NCI-H345 treated with DMSO at 0.1 percent for 48 hours (cell line): ENCODE measurements around the gene LHFPL6.

Experiments
- DNase-seq: peaks from one replicate; lab custom pipeline; 2025; ENCODE audit not compliant: unreplicated experiment; lab: John Stamatoyannopoulos, UW

LHFPL6 gene

DNA sequence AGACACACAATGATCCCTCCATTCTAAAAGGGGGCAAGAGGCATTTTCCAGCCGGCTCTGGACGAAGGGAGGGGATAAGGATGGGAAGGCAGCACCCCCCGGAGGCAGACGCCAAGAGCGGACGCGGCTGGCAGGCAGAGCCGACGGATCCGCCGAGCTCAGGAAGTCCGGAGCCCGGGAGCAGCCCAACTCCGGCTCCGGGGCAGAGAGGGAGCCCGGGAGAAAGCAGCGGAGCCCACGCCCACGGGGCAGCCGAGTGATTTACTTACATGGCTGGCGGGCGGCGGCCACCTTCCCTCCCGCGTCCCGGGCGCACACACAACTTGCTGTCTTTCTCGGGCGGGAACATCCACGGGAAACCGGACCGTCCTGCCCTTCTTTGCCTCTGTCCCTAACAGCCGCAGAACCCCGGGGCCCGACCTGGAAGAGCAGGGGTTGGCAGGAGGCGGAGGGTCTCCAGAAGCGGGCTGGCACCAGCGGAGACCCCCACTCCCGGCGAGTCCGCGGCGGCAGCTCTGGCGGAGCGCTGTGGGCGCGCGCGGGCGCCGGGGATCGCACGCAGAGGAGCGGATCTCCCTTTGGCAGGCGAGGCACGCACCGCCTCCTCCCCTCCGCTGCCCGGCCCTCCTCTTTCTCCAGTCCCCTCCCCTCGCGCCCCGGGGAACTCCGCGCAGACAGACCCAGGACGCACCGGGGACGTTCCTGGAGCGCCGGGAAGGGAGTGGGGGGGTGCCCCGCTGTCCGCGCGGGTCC is at the start of gene LHFPL6:
Gene LHFPL6, minus strand, starts transcription at position 580 of the 753 bp plus-strand sequence.
- peak; percentile 31 for DNase-seq

DNA sequence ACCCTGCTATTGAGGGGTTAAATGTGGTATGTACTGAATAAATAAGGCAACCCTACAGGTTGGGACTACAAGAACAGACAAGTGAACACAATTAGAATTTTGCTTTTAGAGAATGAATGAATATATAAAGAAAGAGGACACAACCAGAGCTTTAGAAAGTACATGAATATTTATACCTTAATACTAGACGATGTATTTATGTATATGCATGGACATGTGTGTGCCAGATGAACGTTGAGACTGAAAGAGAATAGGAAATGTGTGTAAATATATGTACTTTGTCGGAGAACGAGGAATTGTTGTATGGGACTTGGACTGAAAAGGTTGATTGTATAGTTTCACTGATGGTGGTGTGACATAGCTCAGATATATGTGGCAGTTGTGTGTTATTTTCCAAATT is 43.1 kb upstream of the LHFPL6 start:
- no peak for DNase-seq

DNA sequence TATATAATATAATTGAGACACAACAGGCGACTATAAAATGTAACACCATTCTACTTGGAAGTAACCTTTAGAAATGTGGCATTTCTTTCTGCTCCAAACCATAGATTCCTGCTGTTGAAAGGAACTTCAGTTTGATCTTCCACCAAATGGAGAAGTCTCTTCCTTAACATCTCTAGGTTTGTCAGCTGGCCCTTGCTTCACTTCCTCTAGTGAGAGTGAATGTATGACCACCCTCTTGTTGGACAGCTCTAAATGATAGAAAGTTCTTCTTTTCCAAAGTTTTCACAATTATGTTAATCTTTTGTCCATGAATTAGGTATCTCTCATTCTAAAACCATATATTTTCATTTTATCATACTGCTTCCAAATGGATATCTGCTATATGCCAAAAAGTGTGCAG is 38.7 kb upstream of the LHFPL6 start:
- DNase-seq = no peak

DNA sequence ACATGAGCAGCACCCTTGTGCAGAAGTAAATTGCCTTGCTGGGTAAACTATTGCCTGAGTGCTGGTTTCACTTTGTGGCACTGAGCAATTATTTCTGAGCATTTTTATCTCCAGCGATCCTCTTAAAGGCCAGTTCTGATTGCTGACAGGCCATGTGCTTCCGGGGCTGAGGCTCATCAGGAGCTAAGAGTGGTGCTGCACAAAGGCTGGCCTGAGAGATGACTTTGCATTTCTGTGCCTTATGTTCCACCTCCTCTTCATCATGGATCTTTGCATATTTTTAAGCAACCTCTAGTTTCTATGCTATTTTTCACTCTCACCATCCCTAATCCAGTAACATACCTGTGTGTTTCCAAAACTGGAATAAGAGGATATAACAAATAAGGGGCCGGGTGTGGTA is 34.9 kb upstream of the LHFPL6 start:
- DNase-seq = no peak

DNA sequence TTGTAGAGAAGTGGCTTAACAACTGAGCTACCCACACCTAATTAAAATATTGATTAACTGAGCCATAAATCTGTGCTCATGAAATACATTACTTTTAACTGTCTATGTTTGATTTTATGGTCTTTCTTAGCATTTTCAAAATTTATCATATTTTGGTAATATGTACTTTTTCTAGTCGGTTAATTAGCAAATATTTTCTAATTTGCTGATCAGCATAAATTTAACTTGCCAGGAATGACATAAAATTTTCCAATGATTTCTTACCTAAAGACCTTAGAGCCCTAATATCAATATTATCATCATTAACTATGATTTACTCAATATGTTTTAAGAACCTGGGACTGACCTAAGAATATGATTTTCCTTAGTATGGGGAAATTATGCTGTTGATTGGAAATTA is 32.6 kb upstream of the LHFPL6 start:
- no peak for DNase-seq

DNA sequence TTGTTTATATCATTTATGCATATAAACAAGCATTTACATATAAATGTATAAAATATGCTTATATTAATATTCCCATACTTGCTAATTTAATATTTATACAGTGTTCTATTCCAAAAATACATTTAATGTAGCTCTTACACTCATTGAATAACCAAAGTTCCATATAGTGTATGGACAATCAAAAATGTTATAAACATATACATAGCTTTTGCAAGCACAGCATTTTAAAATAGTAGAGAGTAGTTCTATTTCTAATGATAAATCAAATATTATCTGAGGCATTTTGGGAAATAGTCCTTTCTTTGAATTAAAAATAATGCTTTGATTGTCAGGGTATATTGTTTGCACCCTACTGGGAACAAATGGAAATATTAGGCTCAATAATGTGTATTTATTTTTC is 30.0 kb upstream of the LHFPL6 start:
- no peak for DNase-seq

DNA sequence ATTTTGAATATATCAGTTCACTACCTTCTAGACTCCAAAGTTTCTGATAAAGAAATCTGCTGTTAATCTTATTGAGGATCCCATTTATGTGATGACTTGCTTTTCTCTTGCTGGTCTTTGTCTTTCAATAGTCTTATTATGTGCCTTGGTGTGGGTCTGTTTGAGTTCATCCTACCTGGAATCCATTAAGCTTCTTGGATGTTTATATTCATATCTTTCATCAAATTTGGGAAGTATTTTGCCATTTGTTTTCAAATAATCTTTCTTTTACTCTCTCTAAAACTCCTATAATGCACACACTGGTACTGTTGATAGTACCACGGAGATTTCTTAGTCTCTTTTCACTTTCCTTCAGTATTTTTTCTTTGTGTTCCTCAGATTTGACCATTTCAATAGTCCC is 28.3 kb upstream of the LHFPL6 start:
- no peak for DNase-seq

DNA sequence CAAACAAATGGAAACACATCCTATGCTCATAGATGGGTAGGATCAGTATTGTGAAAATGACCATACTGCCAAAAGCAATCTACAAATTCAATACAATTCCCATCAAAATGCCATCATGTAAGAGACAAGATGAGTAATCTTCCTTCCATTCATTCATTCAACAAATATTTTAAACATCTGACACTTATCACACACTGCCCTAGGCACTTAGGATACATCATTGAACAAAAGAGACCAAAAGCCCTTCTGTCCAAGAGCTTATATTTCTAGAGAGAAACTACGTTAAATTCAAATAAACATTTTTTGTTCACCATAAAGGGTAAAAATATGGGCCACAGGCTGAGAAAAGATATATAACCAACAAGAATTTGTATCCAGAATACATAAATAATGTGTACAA is 20.5 kb upstream of the LHFPL6 start:
- no peak for DNase-seq

DNA sequence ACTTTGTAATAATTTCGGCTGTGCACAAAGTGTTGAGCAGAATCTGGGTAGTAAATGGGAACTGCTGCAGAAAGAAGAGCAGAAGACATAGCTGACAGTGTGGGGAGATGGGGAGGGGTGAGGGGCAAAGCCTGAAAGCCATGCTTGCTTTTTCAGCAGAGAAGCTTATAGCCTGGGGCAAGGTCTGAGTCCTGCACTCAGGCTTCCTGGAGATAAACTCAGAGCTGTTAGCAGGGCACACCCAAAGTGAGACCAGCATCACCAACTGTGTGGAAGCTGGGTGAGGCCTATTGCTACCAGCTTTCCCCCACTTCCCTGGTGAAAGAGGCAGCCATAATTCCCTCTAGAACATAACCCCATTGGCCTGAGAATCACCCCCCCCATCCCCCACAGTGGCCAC is 15.6 kb upstream of the LHFPL6 start:
- DNase-seq = no peak

DNA sequence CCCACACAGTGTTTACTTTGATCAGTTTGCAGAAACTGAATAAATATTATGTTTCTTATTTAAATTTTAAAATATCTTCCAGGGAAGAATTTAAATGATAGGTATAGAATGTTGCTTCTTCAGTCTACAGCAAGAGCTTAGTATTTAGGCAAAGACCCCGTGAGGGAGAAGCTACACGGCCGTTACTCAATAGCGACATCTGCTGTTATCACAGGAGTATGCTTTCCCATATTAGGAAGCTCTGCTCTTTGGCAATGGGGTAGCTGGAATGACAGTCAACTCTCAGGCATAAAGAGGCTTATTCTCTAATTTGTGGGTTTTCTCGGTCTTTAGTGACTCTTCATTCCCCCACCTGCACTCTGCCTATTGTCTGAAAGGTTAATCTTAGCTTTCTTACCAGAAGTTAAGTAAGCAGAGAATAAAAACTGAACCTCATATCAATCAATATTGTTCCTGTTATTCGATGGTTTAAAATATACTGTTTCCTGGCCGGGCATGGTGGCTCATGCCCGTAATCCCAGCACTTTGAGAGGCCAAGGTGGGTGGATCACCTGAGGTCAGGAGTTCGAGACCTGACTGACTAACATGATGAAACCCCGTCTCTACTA is 13.2 kb upstream of the LHFPL6 start:
- peak; percentile 49 for DNase-seq

DNA sequence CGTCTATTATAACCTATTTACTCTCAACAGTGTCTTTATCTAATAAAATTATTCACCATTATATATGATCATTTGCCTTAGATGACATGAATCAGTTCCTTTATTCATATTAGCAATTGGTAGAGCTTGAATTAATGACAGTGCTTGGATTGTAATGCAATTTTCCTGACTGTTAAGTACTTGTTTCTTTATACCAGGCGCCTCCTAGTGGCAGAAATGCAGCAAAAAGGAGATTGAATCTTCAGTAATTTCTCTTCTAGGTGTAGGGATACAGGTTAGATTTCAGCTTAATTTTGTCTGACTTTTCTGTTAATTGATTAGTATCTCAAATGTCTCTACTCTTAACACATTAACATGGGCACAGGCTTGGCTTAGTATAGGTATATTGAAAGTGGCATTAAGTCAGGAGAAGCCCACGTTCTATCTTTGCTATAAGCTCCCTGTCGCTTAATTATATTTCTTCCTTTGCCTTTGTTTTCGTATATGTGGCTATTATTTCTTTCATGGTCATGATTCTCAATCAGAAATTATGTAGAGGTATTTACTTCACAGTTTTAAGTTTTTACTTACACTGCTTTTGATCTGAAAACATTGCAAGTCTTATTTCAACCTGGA is 9.1 kb upstream of the LHFPL6 start:
- DNase-seq = peak; percentile 39

DNA sequence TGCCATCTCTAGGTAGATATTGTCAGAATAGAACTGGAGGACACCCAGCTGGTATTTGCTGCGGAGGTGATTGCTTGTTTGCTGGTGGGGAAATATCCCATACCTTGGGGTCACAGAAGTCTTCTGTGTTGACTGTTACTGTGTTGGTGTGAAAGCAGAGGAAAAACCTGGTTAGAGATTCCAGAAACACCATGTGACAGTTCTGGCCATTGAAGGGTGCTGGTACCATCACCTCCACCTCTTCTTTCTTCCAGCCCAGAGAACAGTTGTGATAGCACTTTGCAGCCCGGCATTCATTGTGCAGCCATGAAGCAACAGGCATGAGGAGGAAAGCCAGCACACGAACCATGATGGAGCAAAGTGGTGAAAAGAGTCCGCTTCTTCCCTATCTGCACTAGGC is 4.9 kb upstream of the LHFPL6 start:
- no peak for DNase-seq

DNA sequence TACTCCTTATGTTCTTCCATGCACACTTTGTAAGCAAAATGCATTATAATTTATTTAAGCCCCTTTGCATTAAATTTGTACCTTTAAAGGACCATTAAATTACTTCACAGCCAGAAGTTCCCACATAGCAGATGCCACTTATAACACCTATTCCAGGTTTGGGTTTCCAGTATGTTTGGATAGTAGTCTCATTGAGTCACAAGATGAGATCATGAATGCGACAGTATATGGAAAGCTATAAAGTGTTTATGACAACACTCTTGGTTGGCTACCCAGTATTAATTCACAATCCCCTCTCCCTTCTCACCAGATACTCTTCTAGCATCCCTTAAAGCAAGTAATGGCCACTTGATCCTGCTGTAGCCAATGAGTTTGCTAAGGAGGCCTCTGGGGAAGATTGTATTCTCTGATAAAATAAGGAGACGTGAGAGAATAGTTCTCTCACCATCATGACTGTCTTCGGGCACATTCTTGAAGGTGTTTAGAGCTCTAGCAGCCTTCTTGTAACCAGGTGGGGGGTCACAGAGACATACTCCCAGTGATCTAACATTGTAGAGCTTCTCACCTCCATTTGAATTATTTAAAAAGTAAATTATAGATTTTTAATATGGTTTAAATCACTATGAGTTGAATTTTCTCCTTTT is 2.8 kb upstream of the LHFPL6 start:
- no peak for DNase-seq

DNA sequence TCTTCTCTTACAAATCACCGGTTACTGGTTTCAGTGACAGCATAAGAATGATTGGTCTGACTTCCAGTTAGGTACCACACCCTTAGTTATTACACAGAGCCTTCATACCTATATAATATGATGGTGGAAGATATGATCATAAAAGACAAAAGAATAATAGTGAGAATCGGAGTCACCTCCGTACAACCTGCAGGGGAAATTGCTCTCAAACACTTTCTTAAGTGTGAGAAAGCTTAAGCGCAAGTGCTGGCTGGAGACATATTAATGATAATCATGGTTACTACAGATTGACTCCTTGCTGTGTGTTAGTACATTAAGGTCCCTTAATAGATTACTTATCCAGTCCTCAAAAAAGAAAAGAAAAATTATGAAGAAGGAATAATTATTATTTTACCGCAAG is 1.8 kb upstream of the LHFPL6 start:
- no peak for DNase-seq

DNA sequence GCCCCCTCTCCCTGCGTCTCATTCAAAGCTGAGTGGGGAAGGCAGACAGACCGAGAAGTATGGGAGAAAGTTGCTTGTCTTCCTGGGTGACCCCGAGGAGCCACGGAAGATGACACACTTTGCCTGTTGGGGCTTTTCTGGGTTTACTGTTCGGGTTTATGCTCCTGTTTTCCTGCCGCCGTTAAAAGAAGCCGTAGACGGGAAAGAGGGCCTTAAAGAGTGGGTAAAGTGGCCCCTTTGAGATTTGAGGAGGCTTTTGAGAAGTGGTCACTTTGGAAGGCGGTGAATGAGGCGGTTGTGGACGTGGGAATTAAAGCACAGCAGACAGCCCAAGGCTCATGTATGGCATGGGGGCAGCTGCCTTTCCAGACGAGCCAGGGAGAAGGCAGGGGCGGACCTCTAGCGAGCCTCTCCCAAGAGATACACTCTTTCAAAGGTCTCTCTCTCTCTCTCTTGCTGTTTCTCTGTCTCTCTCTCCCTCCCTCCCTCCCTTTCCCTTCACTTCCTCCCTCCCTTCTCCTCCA is 493 bp upstream of the LHFPL6 start:
- peak; percentile 3 for DNase-seq

DNA sequence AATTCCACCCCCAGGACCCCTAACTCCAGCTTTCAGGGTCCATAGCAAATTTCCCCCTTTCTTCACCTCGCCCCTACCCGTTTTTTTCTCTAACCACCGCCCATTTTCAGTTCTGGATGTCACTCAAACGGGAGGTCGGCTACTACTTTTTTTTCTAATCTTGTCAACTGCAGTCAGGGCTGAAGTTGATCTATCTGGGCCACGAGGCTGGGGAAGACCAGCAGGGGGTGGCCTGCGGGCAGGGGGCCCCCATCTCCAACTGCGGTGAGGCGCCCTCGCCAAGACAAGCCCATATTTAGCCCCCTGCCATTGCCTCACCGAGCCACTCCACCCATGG is 748 bp downstream of the LHFPL6 start:
- no peak for DNase-seq

DNA sequence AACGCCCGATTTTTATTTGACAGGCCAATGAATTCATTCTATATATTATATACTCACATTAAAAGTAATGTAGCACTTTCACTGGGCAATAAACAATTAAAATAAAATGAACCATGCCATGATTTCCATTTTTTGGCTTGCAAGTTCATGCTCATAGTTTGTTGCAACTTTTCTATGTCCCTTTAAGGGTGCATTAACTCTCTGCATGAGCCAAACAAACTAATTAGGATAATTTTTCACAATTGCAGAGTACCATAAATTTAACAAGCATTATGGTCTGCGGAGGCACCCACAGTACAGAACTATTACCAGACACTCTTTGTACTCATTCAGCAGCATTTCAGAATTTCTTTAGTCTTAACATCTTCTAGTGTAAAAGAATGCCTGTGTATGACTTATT is 1.4 kb downstream of the LHFPL6 start:
- no peak for DNase-seq

DNA sequence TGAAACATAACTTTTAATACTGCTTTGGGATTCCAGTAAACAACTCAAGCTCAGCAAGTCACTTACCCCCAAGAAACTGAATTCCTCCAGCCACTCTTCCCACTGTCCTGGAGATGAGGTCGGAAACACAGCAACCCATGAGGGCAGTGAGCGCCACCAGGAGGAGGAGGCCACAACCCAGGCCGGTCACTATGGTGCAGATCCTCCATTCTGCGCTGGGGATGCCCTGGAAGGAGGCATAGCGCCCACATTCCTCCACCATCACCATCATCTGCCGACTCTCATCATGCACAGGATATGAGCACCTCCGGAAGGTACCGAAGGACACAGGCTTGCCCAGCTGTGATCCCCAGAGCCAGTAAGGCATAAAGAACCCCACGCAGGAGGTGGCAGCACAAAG is 2.2 kb downstream of the LHFPL6 start:
- no peak for DNase-seq

DNA sequence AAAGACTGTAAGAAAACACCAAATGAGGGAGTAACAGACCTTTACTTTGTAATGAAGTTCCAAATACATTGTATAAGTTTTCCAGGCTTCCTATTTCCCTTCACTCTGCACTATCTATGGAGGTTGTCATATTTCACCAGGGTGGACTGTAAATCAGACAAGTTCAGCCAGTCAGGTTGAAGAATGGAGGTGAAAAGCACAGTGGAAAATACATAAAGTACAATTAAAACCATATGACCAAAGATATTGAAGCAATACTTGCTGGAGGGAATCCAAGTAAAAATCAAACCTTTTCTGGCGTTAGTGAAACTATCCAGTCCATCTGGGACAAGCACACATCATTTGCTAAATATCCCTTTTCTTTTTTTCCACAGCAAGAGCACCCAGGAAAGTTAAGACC is 3.2 kb downstream of the LHFPL6 start:
- DNase-seq = no peak

DNA sequence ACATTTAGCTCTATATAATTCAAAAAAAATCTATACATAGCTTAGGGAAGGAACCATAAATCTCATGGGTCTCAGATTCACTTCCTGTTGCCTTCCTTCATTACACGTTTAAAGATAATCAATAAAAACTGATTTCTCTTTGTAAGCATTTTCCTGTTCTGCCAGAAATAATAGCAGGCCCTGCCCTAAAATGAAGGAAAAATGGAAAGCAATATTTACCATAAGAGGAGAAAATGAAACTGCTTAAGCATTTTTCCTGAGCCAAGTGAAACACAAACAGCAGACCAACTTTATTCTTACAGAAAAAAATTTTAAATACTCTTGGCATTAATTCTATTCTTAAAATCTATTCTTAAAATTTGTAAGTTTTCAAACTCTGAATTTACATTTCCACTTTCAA is 4.0 kb downstream of the LHFPL6 start:
- no peak for DNase-seq

DNA sequence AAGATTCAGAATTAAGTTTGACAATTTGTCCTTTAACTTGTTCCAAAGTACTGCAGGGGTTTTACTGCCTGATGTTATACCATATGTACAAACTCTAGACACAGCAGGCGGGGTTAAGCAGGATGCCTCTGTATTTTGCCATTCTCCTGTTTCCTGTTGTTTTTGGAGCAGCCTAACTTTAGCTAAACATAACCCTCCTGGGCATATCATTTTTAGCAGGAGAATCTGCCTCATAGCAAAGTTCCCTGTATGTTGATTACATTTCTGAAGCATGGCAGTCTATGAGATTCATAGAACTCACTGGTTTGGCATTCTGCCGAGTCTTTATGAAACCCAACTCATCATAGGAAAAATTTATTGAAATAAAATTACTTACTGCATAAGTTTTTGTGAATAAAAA is 5.2 kb downstream of the LHFPL6 start:
- no peak for DNase-seq

DNA sequence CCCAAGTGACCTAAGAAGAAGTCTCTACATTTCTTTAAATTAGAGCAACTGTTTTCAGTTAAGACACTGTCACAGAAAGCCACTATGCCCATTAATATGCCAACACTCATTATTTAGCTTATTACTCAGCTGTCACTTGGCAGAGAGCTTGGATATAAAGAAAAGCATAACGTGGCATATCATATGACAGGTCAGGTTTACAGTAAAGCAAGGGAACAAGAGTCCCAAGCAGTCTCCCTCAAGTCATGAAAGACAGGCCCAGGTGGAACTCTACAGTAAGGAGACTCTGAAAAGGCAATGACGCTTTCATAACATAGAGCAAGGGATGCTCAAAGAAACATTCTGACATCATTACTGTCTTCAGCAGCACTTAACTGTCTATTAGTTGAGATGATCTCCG is 6.3 kb downstream of the LHFPL6 start:
- DNase-seq = no peak
